Activated CD8-positive, alpha-beta memory T cell treated with anti-CD3 and anti-CD28 coated beads, Interleukin-2, amount 50 U/mL, for 24 hours (primary cell): ENCODE results near the gene ADRM1.

Experiments used
- DNase-seq: peaks from one replicate; pipeline ENCODE4 v3.0.0-alpha.2; 2020; ENCODE audit errors: extremely low read depth

ADRM1 gene

DNA sequence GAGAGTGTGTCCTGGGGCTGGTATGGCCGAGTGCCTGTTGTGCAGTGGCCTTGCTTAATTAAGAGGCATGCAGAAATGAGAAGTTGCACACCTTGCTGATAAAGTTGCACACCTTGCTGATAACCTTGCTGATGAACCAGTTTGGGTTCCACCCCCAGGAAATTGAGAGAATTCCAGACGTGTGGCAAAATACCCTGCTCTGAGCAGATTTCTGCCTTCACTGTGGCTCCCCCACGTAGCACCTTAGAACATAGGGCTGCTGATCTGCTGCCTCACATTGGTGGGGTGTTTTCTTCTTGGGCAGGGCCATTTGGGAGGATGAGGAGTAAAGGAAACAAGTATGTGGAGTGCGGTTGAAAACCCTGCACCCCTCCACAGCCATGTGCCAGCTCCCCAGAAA lies 22.5 kb upstream of the ADRM1 start:
- DNase-seq: no peak

DNA sequence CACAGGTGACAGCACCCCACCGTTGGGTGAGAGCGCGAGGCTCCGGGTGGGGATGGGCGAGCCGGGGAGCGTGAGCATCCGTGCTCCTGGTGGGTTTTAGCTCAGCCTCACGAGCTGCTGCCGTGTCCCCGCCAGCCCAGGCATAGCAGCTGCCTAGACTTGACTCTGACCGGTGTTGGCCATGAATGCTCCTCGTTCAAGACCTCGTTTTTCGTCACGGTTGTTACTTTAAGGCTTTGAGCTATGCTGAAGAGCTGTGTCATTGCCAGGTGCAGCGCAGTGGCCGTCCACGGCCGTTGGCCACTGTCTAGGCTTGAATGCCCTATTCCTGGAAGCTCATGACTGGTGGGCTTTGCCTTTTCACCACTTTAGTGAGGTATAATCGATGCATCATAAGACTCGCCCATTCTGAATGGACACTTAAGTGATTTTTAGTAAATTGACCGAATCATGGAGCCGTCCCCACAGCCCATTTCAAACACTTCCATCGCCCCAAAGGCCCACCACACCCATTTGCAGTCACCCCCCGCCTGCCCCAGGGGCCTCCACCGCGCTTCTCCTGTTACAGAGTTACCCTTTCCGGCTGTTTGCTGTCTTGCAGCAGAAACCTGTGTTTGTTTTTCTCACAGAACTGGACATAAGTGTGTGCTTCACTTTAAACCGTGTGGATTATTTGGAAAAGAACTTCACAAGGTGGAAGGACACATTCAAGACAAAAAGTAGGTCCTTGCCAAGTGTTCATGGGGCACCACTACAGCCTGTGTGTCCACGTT lies 21.4 kb upstream of the ADRM1 start:
- DNase-seq: no peak

DNA sequence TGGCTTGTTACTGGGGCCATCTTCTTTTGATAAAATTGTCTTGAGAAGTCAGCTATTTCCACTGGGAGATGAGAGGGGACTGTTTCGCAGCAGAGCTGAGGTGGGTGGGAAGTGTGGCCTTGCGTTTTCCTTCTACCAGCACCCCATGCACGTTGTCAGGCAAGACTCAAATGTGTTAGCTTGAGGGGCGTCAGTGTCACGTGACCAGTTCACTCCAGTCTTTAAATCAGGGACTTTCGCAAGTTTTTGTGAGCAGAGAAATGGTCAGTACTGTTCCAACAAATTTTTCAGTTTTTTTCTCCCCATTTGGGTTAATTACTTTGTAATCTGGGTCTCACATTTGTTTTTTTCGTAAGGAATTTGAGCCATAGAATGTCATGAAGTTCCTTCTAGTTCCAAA lies 20.7 kb upstream of the ADRM1 start:
- DNase-seq: no peak

DNA sequence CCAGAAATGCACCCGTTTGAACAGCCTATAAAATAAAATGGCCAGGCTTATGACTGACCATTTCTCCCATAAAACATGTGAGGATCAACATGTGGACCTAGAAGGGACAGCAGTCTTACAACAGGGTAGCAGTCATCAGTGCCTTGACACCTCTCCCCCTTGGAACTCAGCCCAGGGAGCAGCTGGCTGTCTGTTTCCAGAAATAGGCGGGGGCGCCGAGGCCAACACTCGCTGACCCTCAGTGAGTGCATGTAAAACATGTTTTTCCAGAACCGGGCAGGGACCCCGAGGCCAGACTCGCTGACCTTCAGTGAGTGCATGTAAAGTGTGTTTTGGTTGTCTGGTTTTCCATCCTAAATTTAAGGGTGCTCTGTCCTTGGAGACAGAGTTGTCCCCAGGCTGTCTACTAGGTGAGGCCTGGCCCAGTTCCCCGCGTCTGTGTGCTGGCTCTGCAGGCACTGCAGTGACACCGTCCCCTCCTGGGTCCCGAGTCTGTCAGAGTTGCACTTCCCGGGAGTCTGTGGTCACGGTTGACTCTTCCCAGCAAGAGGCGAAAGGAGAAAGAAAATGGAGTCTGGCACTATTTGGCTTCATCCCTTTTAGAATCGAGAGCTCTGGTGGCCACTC lies 19.8 kb upstream of the ADRM1 start:
- DNase-seq: no peak

DNA sequence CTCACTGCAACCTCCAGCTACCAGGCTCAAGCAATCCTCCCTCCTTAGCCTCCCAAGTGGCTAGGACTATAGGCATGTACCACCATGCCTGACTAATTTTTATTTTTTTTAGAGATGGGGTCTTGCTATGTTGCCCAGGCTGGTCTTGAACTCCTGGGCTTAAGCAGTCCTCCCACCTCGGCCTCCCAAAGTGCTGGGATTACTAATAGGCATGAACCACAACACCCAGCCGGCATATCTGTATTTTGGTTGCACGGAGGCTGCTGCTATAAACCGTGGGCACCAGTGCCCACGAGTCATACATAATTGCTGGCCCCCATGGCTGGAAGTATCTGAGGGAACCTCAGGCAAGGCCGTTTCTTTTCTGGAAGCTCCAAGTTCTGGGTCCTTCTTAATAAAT lies 18.3 kb upstream of the ADRM1 start:
- DNase-seq: no peak

DNA sequence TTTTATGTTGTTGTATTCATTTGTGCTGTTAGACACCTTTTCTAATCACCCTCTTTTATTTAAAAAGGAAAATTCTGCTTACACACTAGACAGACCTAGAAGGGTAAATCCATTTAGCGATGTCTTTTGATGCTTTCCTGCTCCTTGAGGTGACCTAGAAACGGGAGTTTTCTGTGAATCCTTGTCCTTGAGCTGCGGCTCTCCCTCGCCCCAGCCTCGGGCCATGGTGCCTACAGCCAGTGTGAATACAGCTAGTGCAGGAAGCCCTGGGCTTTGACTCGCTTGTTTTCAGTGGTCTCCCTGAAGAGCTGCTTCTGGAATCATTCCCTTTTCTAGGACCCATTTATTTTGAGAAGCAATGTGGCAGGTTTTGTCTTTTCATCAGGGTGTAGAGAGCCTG lies 17.6 kb upstream of the ADRM1 start:
- no peak for DNase-seq

DNA sequence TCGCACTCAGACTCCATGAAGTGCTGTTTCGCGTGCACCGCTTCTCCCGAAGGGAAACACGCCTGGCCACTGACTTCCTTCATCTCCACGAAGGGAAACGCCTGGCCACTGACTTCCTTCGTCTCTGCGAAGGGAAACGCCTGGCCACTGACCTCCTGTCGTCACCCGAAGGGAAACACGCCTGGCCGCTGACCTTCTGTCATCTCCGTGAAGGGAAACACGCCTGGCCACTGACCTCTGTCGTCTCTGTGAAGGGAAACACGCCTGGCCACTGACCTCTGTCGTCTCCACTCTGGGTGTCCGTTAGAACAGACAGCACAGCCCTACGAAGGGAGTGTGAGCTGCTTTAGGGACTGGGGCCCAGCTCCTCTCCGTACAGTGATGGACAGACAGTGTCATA lies 17.1 kb upstream of the ADRM1 start:
- DNase-seq: no peak

DNA sequence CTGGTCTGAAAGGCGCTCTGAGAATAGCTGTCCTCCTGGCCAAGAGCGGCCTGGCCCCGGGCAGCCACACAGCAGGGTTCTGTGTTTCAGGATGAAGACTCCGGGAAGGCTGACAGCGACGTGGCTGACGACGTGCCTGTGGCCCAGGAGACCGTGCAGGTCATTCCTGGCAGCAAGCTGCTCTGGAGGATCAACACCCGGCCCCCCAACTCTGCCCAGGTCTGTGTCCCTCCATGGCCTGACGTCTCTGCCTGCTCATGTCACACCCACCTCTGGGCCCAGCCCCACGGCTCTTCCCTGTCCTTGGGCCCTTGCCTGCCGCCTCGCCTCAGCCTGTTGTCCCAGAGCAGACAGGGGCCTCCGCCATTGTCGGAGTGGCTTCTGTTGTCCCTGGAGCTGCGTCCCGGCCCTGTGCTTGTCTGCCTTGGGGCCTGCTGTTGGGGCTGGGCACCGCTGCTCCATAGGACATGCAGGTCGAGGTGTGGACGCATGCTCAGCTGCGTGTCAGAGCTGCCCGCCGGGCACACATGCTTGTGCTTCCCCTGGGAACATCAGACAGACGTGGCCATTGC lies 16.2 kb upstream of the ADRM1 start:
- DNase-seq: no peak

DNA sequence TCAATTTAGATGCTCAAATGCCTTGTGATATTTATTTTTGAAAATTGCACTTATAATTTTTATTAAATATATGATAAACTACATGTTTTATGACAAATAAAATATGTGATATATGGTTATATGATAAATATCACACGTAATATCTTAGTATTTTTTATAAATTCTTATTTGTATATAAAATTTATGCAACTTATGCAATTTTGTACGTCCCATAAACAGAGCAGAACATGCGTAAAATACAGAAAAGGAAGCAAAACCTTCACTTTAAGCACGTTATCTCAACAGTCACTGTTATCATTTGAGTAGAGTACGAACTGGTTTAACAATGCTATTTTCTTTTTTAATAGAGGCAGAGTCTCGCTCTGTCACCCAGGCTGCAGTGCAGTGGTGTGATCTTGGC lies 15.7 kb upstream of the ADRM1 start:
- DNase-seq: no peak

DNA sequence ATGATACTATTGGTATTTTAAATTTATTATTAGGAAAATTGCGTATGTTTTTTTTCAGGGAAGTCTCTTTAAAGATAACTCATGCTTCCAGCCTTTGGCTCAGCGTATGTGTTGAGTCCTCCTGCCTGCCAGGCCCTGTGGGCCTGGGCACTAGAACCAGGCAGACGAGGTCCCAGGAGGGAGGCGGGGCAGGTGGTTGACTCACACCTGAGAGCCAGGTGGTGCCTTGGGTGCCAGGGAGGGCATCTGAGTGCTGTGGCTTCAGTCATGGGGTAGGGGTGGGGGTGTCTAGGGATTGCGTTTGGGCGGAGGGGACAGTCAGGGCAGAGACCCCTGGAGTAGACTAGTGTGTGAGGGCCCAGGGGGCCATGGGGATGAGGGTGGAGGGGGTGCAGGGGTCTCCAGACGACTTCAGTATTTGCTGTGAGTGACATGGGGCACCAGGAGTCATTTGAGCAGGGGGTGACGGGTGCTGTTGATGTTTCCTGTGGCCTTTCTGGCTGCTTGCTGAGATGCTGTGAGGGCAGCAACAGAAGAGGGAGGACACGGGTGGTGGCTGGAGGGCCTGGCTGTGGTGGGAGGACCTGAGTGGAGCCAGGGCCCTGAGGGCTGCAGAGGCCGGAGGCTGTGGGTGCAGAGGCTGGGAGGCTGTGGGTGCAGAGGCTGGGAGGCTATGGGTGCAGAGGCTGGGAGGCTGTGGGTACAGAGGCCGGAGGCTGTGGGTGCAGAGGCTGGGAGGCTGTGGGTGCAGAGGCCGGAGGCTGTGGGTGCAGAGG lies 14.8 kb upstream of the ADRM1 start:
- DNase-seq: no peak

DNA sequence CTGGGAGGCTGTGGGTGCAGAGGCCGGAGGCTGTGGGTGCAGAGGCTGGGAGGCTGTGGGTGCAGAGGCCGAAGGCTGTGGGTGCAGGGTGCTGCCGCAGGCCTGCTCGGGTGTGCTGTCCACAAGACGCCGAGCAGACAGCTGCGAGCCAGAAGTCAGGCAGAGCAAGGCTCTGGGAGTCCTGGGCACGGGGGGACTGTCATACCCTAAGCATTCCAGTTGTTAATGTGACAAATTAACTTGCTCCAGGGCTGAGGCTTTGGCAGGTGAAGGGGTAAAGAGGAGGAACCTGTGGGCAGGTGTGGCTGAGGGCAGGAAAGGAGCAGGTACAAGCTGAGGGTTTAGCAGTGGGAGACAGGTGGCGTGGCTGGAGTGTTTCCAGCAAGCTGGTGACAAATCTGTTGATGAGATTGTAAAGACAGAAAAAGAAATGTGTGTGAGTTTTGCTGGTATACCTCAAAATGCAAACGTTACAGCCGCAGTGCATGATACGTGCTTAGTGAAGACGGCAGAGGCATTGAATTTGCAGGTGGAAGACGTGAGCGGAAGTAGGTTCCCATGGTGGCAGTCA lies 14.2 kb upstream of the ADRM1 start:
- DNase-seq: no peak

DNA sequence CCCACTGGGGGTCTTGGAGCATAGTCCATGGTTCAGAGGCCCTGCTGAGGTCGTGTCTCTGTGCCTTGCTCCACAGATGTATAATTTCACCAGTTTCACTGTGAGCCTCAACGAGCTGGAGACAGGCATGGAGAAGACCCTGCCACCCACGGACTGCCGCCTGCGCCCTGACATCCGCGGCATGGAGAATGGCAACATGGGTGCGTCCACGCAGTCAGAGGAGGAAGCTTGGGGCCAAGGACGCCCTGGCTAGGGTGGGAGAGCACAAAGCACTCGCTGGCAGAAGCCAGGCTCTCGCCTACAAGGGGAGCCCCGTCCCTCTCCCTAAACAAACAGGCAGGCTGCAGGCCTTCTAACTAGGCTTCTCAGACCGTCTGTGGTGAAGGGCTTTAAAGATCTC lies 13.7 kb upstream of the ADRM1 start:
- no peak for DNase-seq

DNA sequence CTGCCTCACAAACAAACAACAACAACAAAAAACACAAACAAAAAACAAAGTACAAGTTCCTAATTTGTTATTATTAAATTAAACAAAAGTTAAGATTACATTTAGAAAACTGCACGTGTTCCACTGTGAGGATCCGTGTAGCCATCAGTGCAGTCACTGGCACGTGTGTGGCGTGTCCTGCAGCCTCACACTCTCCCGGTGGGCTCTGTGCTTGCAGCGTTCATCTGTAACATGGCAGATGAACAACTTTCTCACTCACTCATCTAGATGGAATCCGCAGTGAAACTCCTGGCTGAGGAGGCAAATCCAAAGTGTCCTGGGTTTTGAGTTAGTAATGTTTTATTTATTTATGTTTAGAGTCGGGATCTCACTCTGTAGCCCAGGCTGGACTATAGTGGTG lies 12.9 kb upstream of the ADRM1 start:
- no peak for DNase-seq

DNA sequence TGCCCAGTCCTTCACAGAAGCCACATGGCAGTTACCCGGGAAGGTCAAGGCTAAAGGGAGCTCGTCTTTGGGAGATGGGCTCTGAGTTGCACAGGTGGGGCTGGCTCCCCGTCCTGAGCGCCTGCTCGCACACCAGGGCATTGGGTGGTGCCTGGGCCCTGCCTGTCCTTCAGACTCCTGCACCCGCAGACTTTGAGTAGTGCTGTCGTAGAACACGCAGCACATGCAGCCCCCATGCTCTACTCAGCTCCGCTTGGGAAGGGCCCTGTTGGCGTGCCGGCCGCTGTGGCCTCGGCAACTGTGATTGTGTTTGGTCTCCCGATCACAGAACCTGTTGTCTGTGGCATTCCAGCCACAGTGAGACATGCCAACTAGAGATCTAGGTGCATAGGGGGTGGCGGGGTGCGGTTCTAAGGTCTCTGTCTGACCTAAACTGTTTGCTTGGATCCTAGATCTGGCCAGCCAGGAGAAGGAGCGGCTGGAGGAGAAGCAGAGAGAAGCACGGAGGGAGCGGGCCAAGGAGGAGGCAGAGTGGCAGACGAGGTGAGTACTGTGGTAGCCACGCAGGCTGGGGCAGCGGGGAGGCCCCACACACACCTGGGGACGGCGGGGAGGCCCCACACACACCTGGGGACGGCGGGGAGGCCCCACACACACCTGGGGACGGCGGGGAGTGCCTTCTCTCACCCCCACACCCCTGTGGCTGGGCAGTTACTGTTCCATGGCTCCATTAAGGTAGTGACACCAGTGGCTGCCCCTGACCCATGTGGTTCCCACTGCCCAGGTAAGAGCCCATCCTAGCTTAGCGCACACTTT lies 11.3 kb upstream of the ADRM1 start:
- DNase-seq: no peak

DNA sequence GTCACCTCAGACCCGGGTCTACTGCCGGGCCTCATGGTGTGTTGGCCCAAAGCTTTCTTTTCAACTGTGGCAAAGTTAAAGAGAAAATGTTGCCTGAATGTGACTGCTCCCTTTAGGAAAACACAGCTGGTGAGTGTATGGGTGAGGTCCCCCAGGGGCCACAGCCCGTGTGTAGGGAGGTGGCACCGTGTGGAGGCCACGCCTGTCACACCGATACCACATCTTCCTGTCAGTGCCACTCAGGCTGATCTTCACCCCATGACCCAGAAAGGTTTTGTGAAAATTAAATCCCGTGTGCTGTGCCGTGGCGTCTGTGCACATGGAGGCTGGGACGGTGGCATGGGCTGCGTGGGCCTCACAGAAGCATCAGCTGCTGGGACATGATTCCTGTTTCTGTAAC lies 10.7 kb upstream of the ADRM1 start:
- DNase-seq: no peak

DNA sequence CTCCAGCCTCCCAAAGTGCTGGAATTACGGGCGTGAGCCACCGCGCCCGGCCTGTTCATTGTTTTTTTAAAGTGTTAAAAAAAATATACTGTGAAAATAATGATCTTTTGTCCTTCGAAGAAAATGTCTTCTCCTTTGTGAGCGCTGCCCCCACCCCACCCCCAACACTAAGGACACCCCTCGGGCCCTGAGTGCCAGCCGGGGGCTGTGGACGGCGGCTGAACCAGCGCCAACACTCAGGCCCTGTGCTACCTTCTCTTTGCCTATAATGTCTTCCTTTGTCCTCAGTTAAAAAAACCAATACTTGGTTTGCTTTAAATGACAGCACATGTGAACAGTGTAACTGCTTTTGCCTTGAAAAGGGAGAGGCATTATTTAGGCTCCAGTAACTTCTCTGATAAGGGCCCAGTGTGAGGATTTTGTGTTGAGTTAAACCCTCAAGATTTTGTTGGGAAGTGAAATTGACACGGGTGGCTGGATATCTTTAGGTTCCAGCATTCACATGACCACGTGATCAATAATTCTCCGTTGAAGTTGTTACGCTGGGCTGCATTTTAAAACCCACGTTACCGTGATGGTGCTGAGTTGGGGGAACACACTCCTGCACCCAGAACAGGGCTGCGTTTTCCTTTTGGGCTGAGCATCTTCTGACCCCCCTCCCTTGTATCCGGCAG lies 9.5 kb upstream of the ADRM1 start:
- no peak for DNase-seq

DNA sequence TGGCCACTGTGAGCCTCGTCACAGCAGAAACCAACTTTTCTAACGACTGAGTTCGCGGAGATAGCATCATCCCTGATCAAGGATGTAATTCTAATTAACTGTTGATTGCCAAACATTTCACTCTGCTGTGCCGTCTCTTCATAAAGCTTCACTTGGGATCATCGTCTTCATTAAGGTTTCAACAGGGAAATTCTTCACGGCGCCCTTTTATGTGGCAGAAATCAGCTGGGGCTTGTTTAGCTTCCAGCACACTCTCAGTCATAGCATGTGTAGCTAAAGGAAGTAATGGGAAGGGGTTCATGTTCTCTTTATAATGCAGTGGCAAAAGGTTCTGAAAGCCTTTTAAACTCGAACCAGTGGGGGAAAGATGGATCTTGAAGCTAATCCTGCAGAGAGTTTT lies 8.9 kb upstream of the ADRM1 start:
- no peak for DNase-seq

DNA sequence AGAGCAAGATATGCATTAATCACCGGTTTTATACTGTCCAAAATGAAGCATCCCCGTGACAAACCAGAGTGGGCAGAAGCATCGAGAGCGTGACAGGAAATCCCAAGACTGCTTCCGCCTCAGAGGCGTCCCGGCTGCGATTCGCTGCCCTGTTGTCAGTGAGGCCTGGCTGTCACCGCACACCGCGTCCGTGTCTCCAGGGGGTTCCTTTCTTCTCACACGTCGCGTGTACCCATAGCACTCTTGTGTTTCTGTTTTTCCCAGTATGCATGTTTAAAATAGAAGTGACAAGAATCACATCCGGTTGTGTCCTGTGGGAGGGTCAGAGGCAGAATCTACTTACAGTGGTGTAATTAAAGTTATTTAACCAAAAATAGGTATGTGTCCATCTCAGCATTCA lies 8.3 kb upstream of the ADRM1 start:
- DNase-seq: no peak

DNA sequence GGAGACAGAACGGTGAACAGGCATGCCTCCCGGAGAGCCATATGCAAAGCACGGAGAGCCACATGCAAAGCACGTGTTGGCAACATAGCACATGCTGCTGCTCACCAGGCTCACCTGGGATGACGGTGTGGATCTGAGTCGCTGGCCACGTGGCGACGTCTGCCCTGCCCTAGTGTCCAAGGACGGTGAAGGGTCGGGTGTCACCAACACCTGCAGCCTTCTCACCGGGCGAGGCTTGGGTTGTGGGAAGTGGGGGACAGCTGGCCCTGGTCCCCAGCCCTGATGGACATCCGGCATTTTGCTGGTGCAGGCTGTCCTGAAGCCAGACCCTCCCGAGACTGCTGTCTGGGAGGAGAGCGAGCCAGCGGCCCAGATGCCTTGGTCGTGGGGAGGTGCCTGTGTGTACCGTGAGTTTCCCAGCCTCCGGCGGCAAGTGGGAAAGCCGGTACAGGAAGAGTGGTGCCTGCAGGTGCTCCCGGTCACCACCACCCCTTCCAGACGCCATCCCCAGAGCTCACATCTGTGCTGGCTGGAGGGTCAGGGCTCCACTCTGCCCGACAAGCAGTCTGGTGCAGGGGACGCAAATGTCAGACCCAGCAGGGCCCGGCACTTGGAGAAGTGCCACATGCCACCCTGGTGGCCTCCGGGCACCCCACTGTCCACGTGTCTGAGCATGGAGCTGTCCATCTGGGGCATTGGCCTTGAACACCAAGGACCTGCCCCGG lies 5.9 kb upstream of the ADRM1 start:
- no peak for DNase-seq
